GM19025 (cell line): ENCODE measurements around the gene XYLB.

ENCODE experiments used
- ATAC-seq: cut with Tn5 transposase; IDR thresholded peaks from one replicate; pipeline ENCODE4 v1.9.1; 2021; ENCODE audit warnings: mild to moderate bottlenecking, low read depth, moderate library complexity; ENCODE audit not compliant: unreplicated experiment

The XYLB gene

GRCh38 chr3:38453075-38453912 lies 106.7 kb downstream of the XYLB start, which contains the start of gene ACVR2B:
Gene ACVR2B, plus strand, starts transcription at chr3:38453890. Its CDS starts 433 bp downstream, at chr3:38454323.
- peak; percentile 47 for ATAC-seq

GRCh38 chr3:38453913-38454177 lies 107.3 kb downstream of the XYLB start:
- no peak for ATAC-seq

- peak; percentile 31 for ATAC-seq
These were observed 107.7 kb downstream of the XYLB start for GRCh38 chr3:38454178-38454883.

GRCh38 chr3:38454884-38455638 lies 108.5 kb downstream of the XYLB start:
- ATAC-seq, result no peak

GRCh38 chr3:38455639-38456430 lies 109.2 kb downstream of the XYLB start:
- ATAC-seq, result no peak

- ATAC-seq, result no peak
These were observed 110.8 kb downstream of the XYLB start for GRCh38 chr3:38457111-38458003.

GRCh38 chr3:38458796-38459498 lies 112.4 kb downstream of the XYLB start:
- ATAC-seq, result no peak

GRCh38 chr3:38459499-38460048 lies 113.0 kb downstream of the XYLB start:
- ATAC-seq, result no peak

- no peak for ATAC-seq
These were observed 114.0 kb downstream of the XYLB start for GRCh38 chr3:38460377-38461270.
